GM18951 (cell line): ENCODE measurements around the gene CFAP161.
"Not testable (repeated sequence)": the region's sequence is repeated elsewhere in the genome, so short reads cannot be mapped to it uniquely, and the experiment has no call there.

Experiments
- POLR2A ChIP-seq: IDR thresholded peaks from 4 replicates; pipeline ENCODE4 v1.6.1; 2011; ENCODE audit warnings: mild to moderate bottlenecking; ENCODE audit not compliant: insufficient read length, insufficient read depth; ENCODE audit errors: extremely low read depth
- in situ Hi-C: fragments of 300-500 bp; cut with MboI; formaldehyde crosslinking; loops from one replicate; pipeline ENCODE4 v1.12.0; 2022; ENCODE audit warnings: low sequenced_read_pairs, mixed read lengths, inconsistent platforms; ENCODE audit not compliant: unreplicated experiment

Gene CFAP161

GRCh38 chr15:81113204-81113657, 20.8 kb upstream of the CFAP161 start:
- in situ Hi-C loops, result loop anchor here (10.0 kb wide), 1 partner anchor 152 kb away; no protein-coding TSS in a partner anchor
- no peak for TF ChIP-seq POLR2A

GRCh38 chr15:81113861-81114291, 20.2 kb upstream of the CFAP161 start:
- in situ Hi-C loops, result loop anchor here (10.0 kb wide), 1 partner anchor 151 kb away; no protein-coding TSS in a partner anchor
- no peak for TF ChIP-seq POLR2A

- in situ Hi-C loops, result loop anchor here (10.0 kb wide), 1 partner anchor 150 kb away; no protein-coding TSS in a partner anchor
- no peak for TF ChIP-seq POLR2A
Measured at GRCh38 chr15:81115054-81115939, 18.8 kb upstream of the CFAP161 start.

GRCh38 chr15:81117136-81117535, 16.9 kb upstream of the CFAP161 start:
- in situ Hi-C loops, result loop anchor here (10.0 kb wide), 1 partner anchor 148 kb away; no protein-coding TSS in a partner anchor
- no peak for TF ChIP-seq POLR2A

GRCh38 chr15:81117581-81117980, 16.5 kb upstream of the CFAP161 start:
- TF ChIP-seq POLR2A, result no peak
- in situ Hi-C loops, result loop anchor here (10.0 kb wide), 1 partner anchor 147 kb away; no protein-coding TSS in a partner anchor

GRCh38 chr15:81118361-81118760, 15.7 kb upstream of the CFAP161 start:
- in situ Hi-C loops, result loop anchor here (10.0 kb wide), 1 partner anchor 146 kb away; no protein-coding TSS in a partner anchor

GRCh38 chr15:81120069-81120468, 14.0 kb upstream of the CFAP161 start:
- no peak for TF ChIP-seq POLR2A
- in situ Hi-C loops, result no loop called here

More at GRCh38 chr15:81118361-81118760, 15.7 kb upstream of the CFAP161 start:
- TF ChIP-seq POLR2A, result no peak

GRCh38 chr15:81126892-81127291, 7.2 kb upstream of the CFAP161 start:
- no peak for TF ChIP-seq POLR2A
- in situ Hi-C loops, result no loop called here

- in situ Hi-C loops, result not testable (repeated sequence)
Measured at GRCh38 chr15:81141478-81141877, 7.4 kb downstream of the CFAP161 start.

GRCh38 chr15:81146006-81146405, 11.9 kb downstream of the CFAP161 start:
- TF ChIP-seq POLR2A, result no peak
- in situ Hi-C loops, result no loop called here

GRCh38 chr15:81146466-81146865, 12.4 kb downstream of the CFAP161 start:
- in situ Hi-C loops, result no loop called here
- TF ChIP-seq POLR2A, result no peak

- in situ Hi-C loops, result no loop called here
Measured at GRCh38 chr15:81151389-81151788, 17.3 kb downstream of the CFAP161 start.

GRCh38 chr15:81152339-81152738, 18.3 kb downstream of the CFAP161 start:
- in situ Hi-C loops, result no loop called here
- no peak for TF ChIP-seq POLR2A

More at GRCh38 chr15:81151389-81151788, 17.3 kb downstream of the CFAP161 start:
- no peak for TF ChIP-seq POLR2A

GRCh38 chr15:81152799-81153198, 18.7 kb downstream of the CFAP161 start:
- TF ChIP-seq POLR2A, result no peak
- in situ Hi-C loops, result no loop called here
